ENCODE measurements around the gene HSPA12B.

Gene HSPA12B

GRCh38 chr20:3747471-3747870 is 15.0 kb downstream of the HSPA12B start:
- TF ChIP-seq CTCF (IDR thresholded peaks at IDR 0.05; ENCODE audit: low read depth, low read length) = no peak
- no peak for DNase-seq (ENCODE audit: low read depth in 2 of 2)
- H3K4me3 ChIP-seq (replicated peaks in 1 of 2; ENCODE audit: low read depth in 2 of 2, low read length in 2 of 2) = no peak overlapping the region

DNA sequence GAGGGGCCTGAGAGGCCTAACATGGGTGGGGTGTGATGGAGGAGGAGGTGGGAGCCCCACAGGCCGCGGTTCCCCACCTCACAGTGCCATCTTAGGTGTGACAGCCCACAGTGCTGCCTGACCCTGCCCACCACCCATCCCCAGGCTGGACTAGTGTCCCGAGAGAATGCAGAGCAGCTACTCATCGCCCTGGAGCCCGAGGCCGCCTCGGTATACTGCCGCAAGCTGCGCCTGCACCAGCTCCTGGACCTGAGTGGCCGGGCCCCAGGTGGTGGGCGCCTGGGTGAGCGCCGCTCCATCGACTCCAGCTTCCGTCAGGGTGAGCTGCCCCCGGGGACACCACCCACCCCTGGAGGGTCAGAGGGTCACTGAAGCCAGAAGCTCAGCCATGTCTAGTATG is 15.6 kb downstream of the HSPA12B start:
- no peak for DNase-seq (ENCODE audit: low read depth in 2 of 2)
- TF ChIP-seq CTCF (IDR thresholded peaks at IDR 0.05; ENCODE audit: low read depth, low read length) = no peak
- no peak overlapping the region for H3K4me3 ChIP-seq (replicated peaks in 1 of 2; ENCODE audit: low read depth in 2 of 2, low read length in 2 of 2)

DNA sequence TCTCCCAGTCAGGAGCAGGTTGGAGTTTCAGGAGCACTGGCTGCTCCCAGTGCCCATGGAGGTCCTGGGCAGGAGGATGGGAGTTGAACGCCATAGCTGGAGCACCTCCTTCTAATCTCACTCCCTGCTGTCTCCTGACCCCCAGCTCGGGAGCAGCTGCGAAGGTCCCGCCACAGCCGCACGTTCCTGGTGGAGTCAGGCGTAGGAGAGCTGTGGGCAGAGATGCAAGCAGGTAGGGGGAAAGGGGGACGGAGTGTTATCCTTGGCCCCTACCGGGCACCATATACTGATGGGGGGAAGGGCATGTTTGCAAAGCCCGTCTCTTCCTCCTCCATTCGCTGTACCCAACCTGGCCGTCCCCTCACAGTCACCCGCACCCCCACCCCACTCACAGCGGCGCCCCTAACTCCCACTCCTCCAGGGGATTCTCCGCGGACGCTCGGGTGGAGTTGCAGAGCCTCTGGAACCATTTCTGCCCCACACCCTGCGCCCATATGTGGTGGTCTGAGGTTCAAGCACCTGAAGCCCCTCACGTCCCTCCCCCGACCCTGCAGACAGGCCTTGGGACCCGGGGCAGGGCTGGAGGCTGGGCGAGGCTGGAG is 16.7 kb downstream of the HSPA12B start:
- no peak overlapping the region for H3K4me3 ChIP-seq (replicated peaks in 1 of 2; ENCODE audit: low read depth in 2 of 2, low read length in 2 of 2)
- DNase-seq (ENCODE audit: low read depth in 2 of 2) = no peak
- TF ChIP-seq CTCF (IDR thresholded peaks at IDR 0.05; ENCODE audit: low read depth, low read length) = no peak

DNA sequence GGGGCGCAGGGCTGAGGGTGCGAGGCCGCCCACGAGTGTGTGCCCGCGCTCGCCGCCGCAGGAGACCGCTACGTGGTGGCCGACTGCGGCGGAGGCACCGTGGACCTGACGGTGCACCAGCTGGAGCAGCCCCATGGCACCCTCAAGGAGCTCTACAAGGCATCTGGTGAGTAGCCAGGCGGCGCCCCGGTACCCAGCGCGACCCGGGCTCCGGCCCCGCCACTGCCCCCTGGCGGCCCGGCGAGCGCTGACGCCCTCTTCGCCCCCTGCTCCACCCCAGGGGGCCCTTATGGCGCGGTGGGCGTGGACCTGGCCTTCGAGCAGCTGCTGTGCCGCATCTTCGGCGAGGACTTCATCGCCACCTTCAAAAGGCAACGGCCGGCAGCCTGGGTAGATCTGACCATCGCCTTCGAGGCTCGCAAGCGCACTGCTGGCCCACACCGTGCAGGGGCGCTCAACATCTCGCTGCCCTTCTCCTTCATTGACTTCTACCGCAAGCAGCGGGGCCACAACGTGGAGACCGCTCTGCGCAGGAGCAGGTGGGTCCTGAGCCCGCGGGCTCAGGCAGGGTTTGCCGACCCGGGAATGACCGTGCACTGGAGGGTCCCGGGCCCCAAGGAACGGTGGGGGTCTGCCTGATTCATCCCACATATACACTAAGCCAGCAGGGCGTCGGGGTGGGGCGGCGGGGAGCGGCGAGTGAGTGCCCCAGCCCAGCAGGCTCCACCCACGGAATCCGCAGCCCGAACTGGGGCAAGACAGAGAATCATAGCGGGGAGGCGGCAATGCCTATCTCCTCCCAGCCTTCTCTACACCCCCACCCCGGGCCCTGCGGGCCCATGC is 17.4 kb downstream of the HSPA12B start:
- peak in 1 of 2 donors; percentile 13 for DNase-seq (ENCODE audit: low read depth in 2 of 2)
- TF ChIP-seq CTCF (IDR thresholded peaks at IDR 0.05; ENCODE audit: low read depth, low read length) = peak; percentile 31
- no peak overlapping the region for H3K4me3 ChIP-seq (replicated peaks in 1 of 2; ENCODE audit: low read depth in 2 of 2, low read length in 2 of 2)

GRCh38 chr20:3751305-3751674 is 18.8 kb downstream of the HSPA12B start:
- H3K4me3 ChIP-seq (replicated peaks in 1 of 2; ENCODE audit: low read depth in 2 of 2, low read length in 2 of 2) = no peak overlapping the region
- no peak for DNase-seq (ENCODE audit: low read depth in 2 of 2)
- TF ChIP-seq CTCF (IDR thresholded peaks at IDR 0.05; ENCODE audit: low read depth, low read length) = no peak

DNA sequence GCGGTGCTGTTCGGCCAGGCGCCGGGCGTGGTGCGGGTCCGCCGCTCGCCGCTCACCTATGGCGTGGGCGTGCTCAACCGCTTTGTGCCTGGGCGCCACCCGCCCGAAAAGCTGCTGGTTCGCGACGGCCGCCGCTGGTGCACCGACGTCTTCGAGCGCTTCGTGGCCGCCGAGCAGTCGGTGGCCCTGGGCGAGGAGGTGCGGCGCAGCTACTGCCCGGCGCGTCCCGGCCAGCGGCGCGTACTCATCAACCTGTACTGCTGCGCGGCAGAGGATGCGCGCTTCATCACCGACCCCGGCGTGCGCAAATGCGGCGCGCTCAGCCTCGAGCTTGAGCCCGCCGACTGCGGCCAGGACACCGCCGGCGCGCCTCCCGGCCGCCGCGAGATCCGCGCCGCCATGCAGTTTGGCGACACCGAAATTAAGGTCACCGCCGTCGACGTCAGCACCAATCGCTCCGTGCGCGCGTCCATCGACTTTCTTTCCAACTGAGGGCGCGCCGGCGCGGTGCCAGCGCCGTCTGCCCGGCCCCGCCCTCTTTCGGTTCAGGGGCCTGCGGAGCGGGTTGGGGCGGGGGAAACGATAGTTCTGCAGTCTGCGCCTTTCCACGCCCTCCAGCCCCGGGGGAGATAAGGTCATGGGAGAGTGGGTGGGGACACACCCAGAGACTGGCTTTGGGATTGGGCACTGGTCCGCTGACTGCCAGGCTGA is 19.3 kb downstream of the HSPA12B start:
- H3K4me3 ChIP-seq (replicated peaks in 1 of 2; ENCODE audit: low read depth in 2 of 2, low read length in 2 of 2) = peak overlapping the region; percentile 17 to 21
- TF ChIP-seq CTCF (IDR thresholded peaks at IDR 0.05; ENCODE audit: low read depth, low read length) = no peak
- DNase-seq (ENCODE audit: low read depth in 2 of 2) = peak; percentile 20 to 31

Measured in cardiac fibroblast (primary cell).